Measurements from ENCODE around the gene RRP8. TPM values are rescaled to one million over a fixed set of nuclear protein-coding genes. Genes with fewer than 3 reads are reported as not detected.

The RRP8 gene
- total and polyA plus RNA-seq, 5 donors from 2014 or later = 21.0 to 30.9 (median 23.6) TPM

- DNase-seq (no peak), ATAC-seq (ENCODE audit: low read depth in 2 of 2) (no peak)
- H3K9me3 Mint-ChIP-seq = peaks cover 0 to 24% (median 6%) of the 10 kb centered on the region in 7 donors
- Histone ChIP-seq H3K27ac (ENCODE audit: insufficient read depth, low read length, poor library complexity, severe bottlenecking) (no peak overlapping the region), H3K9me3 (ENCODE audit: control insufficient read depth in 2 of 2, low read length in 2 of 2) (peaks cover 13 to 16% of the 10 kb centered on the region in 2 experiments), H3K4me1 (ENCODE audit: control insufficient read depth, insufficient read depth, low read length, poor library complexity, severe bottlenecking) (no peaks in the 10 kb centered on the region), H3K27me3 (ENCODE audit: control insufficient read depth, insufficient read depth, low read length) (no peaks in the 10 kb centered on the region), H3K36me3 (ENCODE audit: control insufficient read depth, insufficient read depth, low read length) (peaks cover 5% of the 10 kb centered on the region), H3K4me3 (ENCODE audit: low read depth, low read length) (no peak overlapping the region)
- H3K36me3 Mint-ChIP-seq = peaks cover 31% of the 10 kb centered on the region
- H3K4me1 Mint-ChIP-seq = peaks cover 0 to 12% (median 1%) of the 10 kb centered on the region in 4 donors
- no peak overlapping the region for H3K4me3 Mint-ChIP-seq
- no peak overlapping the region for H3K27ac Mint-ChIP-seq
- H3K27me3 Mint-ChIP-seq = no peaks in the 10 kb centered on the region
Measured at GRCh38 chr11:6584528-6584927, 18.9 kb downstream of the RRP8 start.

GRCh38 chr11:6583584-6583983, 19.8 kb downstream of the RRP8 start:
- peaks cover 31% of the 10 kb centered on the region for H3K36me3 Mint-ChIP-seq
- H3K27ac Mint-ChIP-seq = no peak overlapping the region
- no peak overlapping the region for H3K4me3 Mint-ChIP-seq
- H3K4me1 Mint-ChIP-seq = peaks cover 0 to 12% (median 1%) of the 10 kb centered on the region in 4 donors
- DNase-seq (no peak), ATAC-seq (ENCODE audit: low read depth in 2 of 2) (no peak)
- Histone ChIP-seq H3K4me3 (ENCODE audit: low read depth, low read length) (no peak overlapping the region), H3K4me1 (ENCODE audit: control insufficient read depth, insufficient read depth, low read length, poor library complexity, severe bottlenecking) (no peaks in the 10 kb centered on the region), H3K36me3 (ENCODE audit: control insufficient read depth, insufficient read depth, low read length) (peaks cover 5% of the 10 kb centered on the region), H3K27ac (ENCODE audit: insufficient read depth, low read length, poor library complexity, severe bottlenecking) (no peak overlapping the region), H3K27me3 (ENCODE audit: control insufficient read depth, insufficient read depth, low read length) (no peaks in the 10 kb centered on the region), H3K9me3 (ENCODE audit: control insufficient read depth in 2 of 2, low read length in 2 of 2) (peaks cover 13 to 16% of the 10 kb centered on the region in 2 experiments)
- H3K9me3 Mint-ChIP-seq = peaks cover 0 to 24% (median 6%) of the 10 kb centered on the region in 7 donors
- no peaks in the 10 kb centered on the region for H3K27me3 Mint-ChIP-seq

GRCh38 chr11:6579681-6580080, 23.7 kb downstream of the RRP8 start:
- H3K27ac Mint-ChIP-seq = no peak overlapping the region
- DNase-seq (no peak), ATAC-seq (ENCODE audit: low read depth in 2 of 2) (no peak)
- H3K36me3 ChIP-seq (ENCODE audit: control insufficient read depth, insufficient read depth, low read length) = peaks cover 9% of the 10 kb centered on the region
- H3K4me1 Mint-ChIP-seq = peaks cover 2 to 15% (median 8%) of the 10 kb centered on the region in 4 donors
- no peaks in the 10 kb centered on the region for H3K27me3 Mint-ChIP-seq
- H3K4me1 ChIP-seq (ENCODE audit: control insufficient read depth, insufficient read depth, low read length, poor library complexity, severe bottlenecking) = no peaks in the 10 kb centered on the region
- peaks cover 13 to 14% of the 10 kb centered on the region in 2 experiments for H3K9me3 ChIP-seq (ENCODE audit: control insufficient read depth in 2 of 2, low read length in 2 of 2)
- H3K9me3 Mint-ChIP-seq = peaks cover 0 to 21% (median 4%) of the 10 kb centered on the region in 7 donors
- H3K4me3 ChIP-seq (ENCODE audit: low read depth, low read length) = no peak overlapping the region
- peaks cover 32% of the 10 kb centered on the region for H3K36me3 Mint-ChIP-seq
- no peak overlapping the region for H3K4me3 Mint-ChIP-seq
- no peaks in the 10 kb centered on the region for H3K27me3 ChIP-seq (ENCODE audit: control insufficient read depth, insufficient read depth, low read length)
- no peak overlapping the region for H3K27ac ChIP-seq (ENCODE audit: insufficient read depth, low read length, poor library complexity, severe bottlenecking)

GRCh38 chr11:6578134-6578533, 25.3 kb downstream of the RRP8 start:
- Mint-ChIP-seq H3K27ac (no peak overlapping the region), H3K4me3 (no peak overlapping the region), H3K4me1 (peaks cover 2 to 16% (median 10%) of the 10 kb centered on the region in 4 donors), H3K9me3 (peaks cover 0 to 10% (median 3%) of the 10 kb centered on the region in 7 donors), H3K36me3 (peaks cover 22% of the 10 kb centered on the region), H3K27me3 (no peaks in the 10 kb centered on the region)
- ATAC-seq (ENCODE audit: low read depth in 2 of 2) (no peak), DNase-seq (no peak)
- Histone ChIP-seq H3K9me3 (ENCODE audit: control insufficient read depth in 2 of 2, low read length in 2 of 2) (peaks cover 2 to 3% of the 10 kb centered on the region in 2 experiments), H3K36me3 (ENCODE audit: control insufficient read depth, insufficient read depth, low read length) (peaks cover 6% of the 10 kb centered on the region), H3K4me3 (ENCODE audit: low read depth, low read length) (no peak overlapping the region), H3K4me1 (ENCODE audit: control insufficient read depth, insufficient read depth, low read length, poor library complexity, severe bottlenecking) (no peaks in the 10 kb centered on the region), H3K27me3 (ENCODE audit: control insufficient read depth, insufficient read depth, low read length) (no peaks in the 10 kb centered on the region), H3K27ac (ENCODE audit: insufficient read depth, low read length, poor library complexity, severe bottlenecking) (no peak overlapping the region)

- H3K27ac ChIP-seq (ENCODE audit: insufficient read depth, low read length, poor library complexity, severe bottlenecking) = no peak overlapping the region
- H3K9me3 Mint-ChIP-seq = peaks cover 0 to 1% (median 0%) of the 10 kb centered on the region in 7 donors
- no peaks in the 10 kb centered on the region for H3K27me3 ChIP-seq (ENCODE audit: control insufficient read depth, insufficient read depth, low read length)
- ATAC-seq (ENCODE audit: low read depth in 2 of 2) (no peak), DNase-seq (no peak)
- H3K4me3 Mint-ChIP-seq = peak overlapping the region in 1 of 4 donors; percentile 61
- no peaks in the 10 kb centered on the region for H3K9me3 ChIP-seq (ENCODE audit: control insufficient read depth in 2 of 2, low read length in 2 of 2)
- H3K36me3 ChIP-seq (ENCODE audit: control insufficient read depth, insufficient read depth, low read length) = peaks cover 6% of the 10 kb centered on the region
- no peaks in the 10 kb centered on the region for H3K27me3 Mint-ChIP-seq
- no peak overlapping the region for H3K27ac Mint-ChIP-seq
- H3K4me3 ChIP-seq (ENCODE audit: low read depth, low read length) = no peak overlapping the region
- H3K4me1 ChIP-seq (ENCODE audit: control insufficient read depth, insufficient read depth, low read length, poor library complexity, severe bottlenecking) = no peaks in the 10 kb centered on the region
- H3K4me1 Mint-ChIP-seq = peaks cover 3 to 17% (median 9%) of the 10 kb centered on the region in 4 donors
- H3K36me3 Mint-ChIP-seq = peaks cover 20% of the 10 kb centered on the region
Measured at GRCh38 chr11:6576471-6577373, 26.7 kb downstream of the RRP8 start.

- Mint-ChIP-seq H3K4me3 (no peak overlapping the region), H3K9me3 (peaks cover 0 to under 1% (median 0%) of the 10 kb centered on the region in 7 donors), H3K4me1 (peaks cover 3 to 17% (median 9%) of the 10 kb centered on the region in 4 donors), H3K36me3 (peaks cover 18% of the 10 kb centered on the region), H3K27me3 (no peaks in the 10 kb centered on the region), H3K27ac (no peak overlapping the region)
- Histone ChIP-seq H3K27ac (ENCODE audit: insufficient read depth, low read length, poor library complexity, severe bottlenecking) (no peak overlapping the region), H3K36me3 (ENCODE audit: control insufficient read depth, insufficient read depth, low read length) (peaks cover 5% of the 10 kb centered on the region), H3K4me3 (ENCODE audit: low read depth, low read length) (no peak overlapping the region), H3K4me1 (ENCODE audit: control insufficient read depth, insufficient read depth, low read length, poor library complexity, severe bottlenecking) (no peaks in the 10 kb centered on the region), H3K27me3 (ENCODE audit: control insufficient read depth, insufficient read depth, low read length) (no peaks in the 10 kb centered on the region), H3K9me3 (ENCODE audit: control insufficient read depth in 2 of 2, low read length in 2 of 2) (no peaks in the 10 kb centered on the region)
- DNase-seq (no peak), ATAC-seq (ENCODE audit: low read depth in 2 of 2) (no peak)
Measured at GRCh38 chr11:6574816-6575715, 28.4 kb downstream of the RRP8 start.

GRCh38 chr11:6572215-6572614, 31.2 kb downstream of the RRP8 start:
- no peaks in the 10 kb centered on the region for H3K27me3 ChIP-seq (ENCODE audit: control insufficient read depth, insufficient read depth, low read length)
- DNase-seq (no peak), ATAC-seq (ENCODE audit: low read depth in 2 of 2) (no peak)
- H3K27ac Mint-ChIP-seq = peak overlapping the region in 1 of 3 donors; percentile 44
- H3K27ac ChIP-seq (ENCODE audit: insufficient read depth, low read length, poor library complexity, severe bottlenecking) = no peak overlapping the region
- peaks cover 29% of the 10 kb centered on the region for H3K36me3 Mint-ChIP-seq
- peaks cover 6 to 16% (median 12%) of the 10 kb centered on the region in 4 donors for H3K4me1 Mint-ChIP-seq
- H3K4me3 ChIP-seq (ENCODE audit: low read depth, low read length) = no peak overlapping the region
- no peak overlapping the region for H3K4me3 Mint-ChIP-seq
- no peaks in the 10 kb centered on the region for H3K27me3 Mint-ChIP-seq
- peaks cover 4% of the 10 kb centered on the region for H3K36me3 ChIP-seq (ENCODE audit: control insufficient read depth, insufficient read depth, low read length)
- H3K9me3 Mint-ChIP-seq = no peaks in the 10 kb centered on the region
- no peaks in the 10 kb centered on the region for H3K9me3 ChIP-seq (ENCODE audit: control insufficient read depth in 2 of 2, low read length in 2 of 2)
- H3K4me1 ChIP-seq (ENCODE audit: control insufficient read depth, insufficient read depth, low read length, poor library complexity, severe bottlenecking) = no peaks in the 10 kb centered on the region
